Measurements from ENCODE around the gene PLD1.

The PLD1 gene

GRCh38 chr3:171591070-171591469 lies 219.2 kb downstream of the PLD1 start:
- Histone ChIP-seq H3K27ac (ENCODE audit: insufficient read depth, low read length, poor library complexity, severe bottlenecking) (no peak overlapping the region), H3K4me3 (ENCODE audit: insufficient read depth, low read depth, low read length, poor library complexity, severe bottlenecking) (no peak overlapping the region), H3K36me3 (ENCODE audit: control insufficient read depth, insufficient read depth, low read length) (no peaks in the 10 kb centered on the region), H3K4me1 (ENCODE audit: control insufficient read depth, insufficient read depth, low read length, poor library complexity, severe bottlenecking) (no peaks in the 10 kb centered on the region), H3K27me3 (replicated peaks; ENCODE audit: control insufficient read depth, insufficient read depth, low read length, poor library complexity, severe bottlenecking) (no peaks in the 10 kb centered on the region), H3K9me3 (ENCODE audit: control insufficient read depth, low read length) (no peaks in the 10 kb centered on the region)
- no peak for DNase-seq

- no peak for DNase-seq
- H3K4me1 ChIP-seq (ENCODE audit: control insufficient read depth, insufficient read depth, low read length, poor library complexity, severe bottlenecking): no peaks in the 10 kb centered on the region
- no peaks in the 10 kb centered on the region for H3K9me3 ChIP-seq (ENCODE audit: control insufficient read depth, low read length)
- no peaks in the 10 kb centered on the region for H3K36me3 ChIP-seq (ENCODE audit: control insufficient read depth, insufficient read depth, low read length)
- no peaks in the 10 kb centered on the region for H3K27me3 ChIP-seq (replicated peaks; ENCODE audit: control insufficient read depth, insufficient read depth, low read length, poor library complexity, severe bottlenecking)
- no peak overlapping the region for H3K4me3 ChIP-seq (ENCODE audit: insufficient read depth, low read depth, low read length, poor library complexity, severe bottlenecking)
- no peak overlapping the region for H3K27ac ChIP-seq (ENCODE audit: insufficient read depth, low read length, poor library complexity, severe bottlenecking)
These were observed 224.0 kb downstream of the PLD1 start for GRCh38 chr3:171586274-171586673.

- Histone ChIP-seq H3K4me3 (ENCODE audit: insufficient read depth, low read depth, low read length, poor library complexity, severe bottlenecking) (no peak overlapping the region), H3K4me1 (ENCODE audit: control insufficient read depth, insufficient read depth, low read length, poor library complexity, severe bottlenecking) (no peaks in the 10 kb centered on the region), H3K27me3 (replicated peaks; ENCODE audit: control insufficient read depth, insufficient read depth, low read length, poor library complexity, severe bottlenecking) (no peaks in the 10 kb centered on the region), H3K36me3 (ENCODE audit: control insufficient read depth, insufficient read depth, low read length) (no peaks in the 10 kb centered on the region), H3K27ac (ENCODE audit: insufficient read depth, low read length, poor library complexity, severe bottlenecking) (no peak overlapping the region), H3K9me3 (ENCODE audit: control insufficient read depth, low read length) (no peaks in the 10 kb centered on the region)
- no peak for DNase-seq
These were observed 225.2 kb downstream of the PLD1 start for GRCh38 chr3:171585039-171585438.

GRCh38 chr3:171584100-171584499 lies 226.2 kb downstream of the PLD1 start:
- no peak for DNase-seq
- Histone ChIP-seq H3K4me1 (ENCODE audit: control insufficient read depth, insufficient read depth, low read length, poor library complexity, severe bottlenecking) (no peaks in the 10 kb centered on the region), H3K36me3 (ENCODE audit: control insufficient read depth, insufficient read depth, low read length) (no peaks in the 10 kb centered on the region), H3K27me3 (replicated peaks; ENCODE audit: control insufficient read depth, insufficient read depth, low read length, poor library complexity, severe bottlenecking) (no peaks in the 10 kb centered on the region), H3K9me3 (ENCODE audit: control insufficient read depth, low read length) (no peaks in the 10 kb centered on the region), H3K27ac (ENCODE audit: insufficient read depth, low read length, poor library complexity, severe bottlenecking) (no peak overlapping the region), H3K4me3 (ENCODE audit: insufficient read depth, low read depth, low read length, poor library complexity, severe bottlenecking) (no peak overlapping the region)

GRCh38 chr3:171574556-171575240 lies 235.6 kb downstream of the PLD1 start:
- DNase-seq: no peak
- no peaks in the 10 kb centered on the region for H3K4me1 ChIP-seq (ENCODE audit: control insufficient read depth, insufficient read depth, low read length, poor library complexity, severe bottlenecking)
- H3K4me3 ChIP-seq (ENCODE audit: insufficient read depth, low read depth, low read length, poor library complexity, severe bottlenecking): no peak overlapping the region

GRCh38 chr3:171569571-171570132 lies 240.6 kb downstream of the PLD1 start:
- no peak overlapping the region for H3K4me3 ChIP-seq (ENCODE audit: insufficient read depth, low read depth, low read length, poor library complexity, severe bottlenecking)
- H3K27ac ChIP-seq (ENCODE audit: insufficient read depth, low read length, poor library complexity, severe bottlenecking): no peak overlapping the region
- H3K36me3 ChIP-seq (ENCODE audit: control insufficient read depth, insufficient read depth, low read length): no peaks in the 10 kb centered on the region
- H3K9me3 ChIP-seq (ENCODE audit: control insufficient read depth, low read length): no peaks in the 10 kb centered on the region
- DNase-seq: no peak
- H3K4me1 ChIP-seq (ENCODE audit: control insufficient read depth, insufficient read depth, low read length, poor library complexity, severe bottlenecking): no peaks in the 10 kb centered on the region
- no peaks in the 10 kb centered on the region for H3K27me3 ChIP-seq (replicated peaks; ENCODE audit: control insufficient read depth, insufficient read depth, low read length, poor library complexity, severe bottlenecking)

More at GRCh38 chr3:171574556-171575240, 235.6 kb downstream of the PLD1 start:
- H3K9me3 ChIP-seq (ENCODE audit: control insufficient read depth, low read length): no peaks in the 10 kb centered on the region
- H3K36me3 ChIP-seq (ENCODE audit: control insufficient read depth, insufficient read depth, low read length): no peaks in the 10 kb centered on the region
- H3K27ac ChIP-seq (ENCODE audit: insufficient read depth, low read length, poor library complexity, severe bottlenecking): no peak overlapping the region
- no peaks in the 10 kb centered on the region for H3K27me3 ChIP-seq (replicated peaks; ENCODE audit: control insufficient read depth, insufficient read depth, low read length, poor library complexity, severe bottlenecking)

GRCh38 chr3:171568766-171569165 lies 241.5 kb downstream of the PLD1 start:
- Histone ChIP-seq H3K4me3 (ENCODE audit: insufficient read depth, low read depth, low read length, poor library complexity, severe bottlenecking) (no peak overlapping the region), H3K27me3 (replicated peaks; ENCODE audit: control insufficient read depth, insufficient read depth, low read length, poor library complexity, severe bottlenecking) (no peaks in the 10 kb centered on the region), H3K9me3 (ENCODE audit: control insufficient read depth, low read length) (no peaks in the 10 kb centered on the region), H3K27ac (ENCODE audit: insufficient read depth, low read length, poor library complexity, severe bottlenecking) (no peak overlapping the region), H3K36me3 (ENCODE audit: control insufficient read depth, insufficient read depth, low read length) (no peaks in the 10 kb centered on the region), H3K4me1 (ENCODE audit: control insufficient read depth, insufficient read depth, low read length, poor library complexity, severe bottlenecking) (no peaks in the 10 kb centered on the region)
- no peak for DNase-seq

- no peaks in the 10 kb centered on the region for H3K9me3 ChIP-seq (ENCODE audit: control insufficient read depth, low read length)
- no peak overlapping the region for H3K27ac ChIP-seq (ENCODE audit: insufficient read depth, low read length, poor library complexity, severe bottlenecking)
- H3K4me1 ChIP-seq (ENCODE audit: control insufficient read depth, insufficient read depth, low read length, poor library complexity, severe bottlenecking): no peaks in the 10 kb centered on the region
- no peaks in the 10 kb centered on the region for H3K27me3 ChIP-seq (replicated peaks; ENCODE audit: control insufficient read depth, insufficient read depth, low read length, poor library complexity, severe bottlenecking)
- no peak overlapping the region for H3K4me3 ChIP-seq (ENCODE audit: insufficient read depth, low read depth, low read length, poor library complexity, severe bottlenecking)
- no peaks in the 10 kb centered on the region for H3K36me3 ChIP-seq (ENCODE audit: control insufficient read depth, insufficient read depth, low read length)
- DNase-seq: no peak
These were observed 243.4 kb downstream of the PLD1 start for GRCh38 chr3:171566803-171567422.

GRCh38 chr3:171565481-171566058 lies 244.7 kb downstream of the PLD1 start:
- Histone ChIP-seq H3K4me3 (ENCODE audit: insufficient read depth, low read depth, low read length, poor library complexity, severe bottlenecking) (no peak overlapping the region), H3K4me1 (ENCODE audit: control insufficient read depth, insufficient read depth, low read length, poor library complexity, severe bottlenecking) (no peaks in the 10 kb centered on the region), H3K27ac (ENCODE audit: insufficient read depth, low read length, poor library complexity, severe bottlenecking) (no peak overlapping the region), H3K36me3 (ENCODE audit: control insufficient read depth, insufficient read depth, low read length) (no peaks in the 10 kb centered on the region), H3K27me3 (replicated peaks; ENCODE audit: control insufficient read depth, insufficient read depth, low read length, poor library complexity, severe bottlenecking) (no peaks in the 10 kb centered on the region), H3K9me3 (ENCODE audit: control insufficient read depth, low read length) (no peaks in the 10 kb centered on the region)
- no peak for DNase-seq

Measured in effector memory CD4-positive, alpha-beta T cell (primary cell).